ENCODE results near the gene PARD3B.

The PARD3B gene

GRCh38 chr2:205461678-205462665, 916.7 kb downstream of the PARD3B start:
- Mint-ChIP-seq H3K27ac (no peak overlapping the region), H3K4me1 (peaks cover 5% of the 10 kb centered on the region), H3K9me3 (no peaks in the 10 kb centered on the region)

DNA sequence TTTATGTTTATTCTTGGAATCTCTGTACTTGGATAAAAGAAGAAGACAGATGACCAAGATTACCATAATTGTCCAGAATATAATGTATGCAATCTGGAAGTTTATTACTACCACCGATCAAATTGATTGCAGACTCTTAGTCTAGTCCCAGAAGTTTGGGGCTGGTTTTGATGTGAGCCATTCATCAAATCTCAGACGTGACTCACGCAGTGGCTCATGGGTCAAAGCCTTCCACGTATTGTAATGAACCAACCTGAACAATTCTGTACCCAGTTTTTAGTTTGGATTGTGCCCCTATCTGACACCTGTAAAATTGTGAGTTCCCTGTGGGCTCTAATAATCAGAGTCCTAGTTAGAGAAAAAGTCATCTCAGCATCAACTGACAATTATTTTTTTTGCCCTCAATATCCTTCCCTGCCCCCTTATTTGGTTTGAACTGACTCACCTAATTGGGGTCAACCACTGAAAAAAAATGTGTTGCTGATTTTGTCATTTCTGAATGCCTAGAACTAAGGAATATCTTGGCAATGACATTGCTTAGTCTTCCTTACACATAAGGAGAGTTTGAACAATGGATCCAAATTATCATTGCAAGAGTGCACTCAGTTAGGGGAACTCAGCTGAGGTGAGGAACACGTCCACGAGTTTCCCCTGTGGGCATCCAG, 917.5 kb downstream of the PARD3B start:
- H3K4me3 Mint-ChIP-seq, result no peak overlapping the region
- no peak overlapping the region for H3K27ac Mint-ChIP-seq
- H3K27me3 Mint-ChIP-seq (ENCODE audit: low read depth), result no peaks in the 10 kb centered on the region
- TF ChIP-seq, protein P1, sequence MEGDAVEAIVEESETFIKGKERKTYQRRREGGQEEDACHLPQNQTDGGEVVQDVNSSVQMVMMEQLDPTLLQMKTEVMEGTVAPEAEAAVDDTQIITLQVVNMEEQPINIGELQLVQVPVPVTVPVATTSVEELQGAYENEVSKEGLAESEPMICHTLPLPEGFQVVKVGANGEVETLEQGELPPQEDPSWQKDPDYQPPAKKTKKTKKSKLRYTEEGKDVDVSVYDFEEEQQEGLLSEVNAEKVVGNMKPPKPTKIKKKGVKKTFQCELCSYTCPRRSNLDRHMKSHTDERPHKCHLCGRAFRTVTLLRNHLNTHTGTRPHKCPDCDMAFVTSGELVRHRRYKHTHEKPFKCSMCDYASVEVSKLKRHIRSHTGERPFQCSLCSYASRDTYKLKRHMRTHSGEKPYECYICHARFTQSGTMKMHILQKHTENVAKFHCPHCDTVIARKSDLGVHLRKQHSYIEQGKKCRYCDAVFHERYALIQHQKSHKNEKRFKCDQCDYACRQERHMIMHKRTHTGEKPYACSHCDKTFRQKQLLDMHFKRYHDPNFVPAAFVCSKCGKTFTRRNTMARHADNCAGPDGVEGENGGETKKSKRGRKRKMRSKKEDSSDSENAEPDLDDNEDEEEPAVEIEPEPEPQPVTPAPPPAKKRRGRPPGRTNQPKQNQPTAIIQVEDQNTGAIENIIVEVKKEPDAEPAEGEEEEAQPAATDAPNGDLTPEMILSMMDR (IDR thresholded peaks at IDR 0.05; ENCODE audit: unreplicated experiment in 3 of 3), result no peak
- no peaks in the 10 kb centered on the region for H3K9me3 Mint-ChIP-seq
- peaks cover 3% of the 10 kb centered on the region for H3K36me3 Mint-ChIP-seq (ENCODE audit: low read depth)
- H3K4me1 Mint-ChIP-seq, result peaks cover 5% of the 10 kb centered on the region

More at GRCh38 chr2:205461678-205462665, 916.7 kb downstream of the PARD3B start:
- H3K36me3 Mint-ChIP-seq (ENCODE audit: low read depth), result peaks cover 3% of the 10 kb centered on the region
- TF ChIP-seq, protein P1 (IDR thresholded peaks at IDR 0.05; ENCODE audit: unreplicated experiment in 3 of 3), result no peak
- H3K27me3 Mint-ChIP-seq (ENCODE audit: low read depth), result no peaks in the 10 kb centered on the region
- H3K4me3 Mint-ChIP-seq, result no peak overlapping the region

DNA sequence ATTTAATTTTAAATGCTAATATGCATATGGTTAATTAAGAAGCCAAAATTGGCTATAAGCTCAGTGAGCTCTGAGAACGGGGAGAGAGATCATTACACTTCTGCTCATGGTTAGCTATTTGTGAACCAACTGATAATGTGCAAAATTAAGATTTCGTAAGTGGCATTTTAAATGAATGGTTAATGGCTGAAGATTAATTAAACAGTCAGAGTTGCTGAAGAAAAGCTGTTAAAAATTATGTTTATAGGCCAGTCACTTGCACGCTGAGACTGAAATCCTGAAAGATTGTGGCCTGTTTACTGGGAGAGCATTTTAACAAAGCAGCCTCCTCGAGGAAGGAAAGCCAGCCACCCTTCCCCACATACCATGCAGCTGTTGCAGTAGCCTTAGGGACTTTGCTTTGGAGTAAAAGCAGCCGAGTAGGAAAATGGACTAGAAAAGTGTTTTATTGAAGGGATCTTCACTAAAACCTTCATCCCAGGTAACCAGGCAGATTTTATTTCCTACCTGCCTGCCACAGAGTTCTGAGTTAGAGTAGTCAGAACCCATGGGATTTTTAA, 918.3 kb downstream of the PARD3B start:
- no peak overlapping the region for H3K4me3 Mint-ChIP-seq
- H3K27me3 Mint-ChIP-seq (ENCODE audit: low read depth), result no peaks in the 10 kb centered on the region
- H3K36me3 Mint-ChIP-seq (ENCODE audit: low read depth), result no peaks in the 10 kb centered on the region
- TF ChIP-seq, protein P1 (IDR thresholded peaks at IDR 0.05; ENCODE audit: unreplicated experiment in 3 of 3), result no peak
- no peaks in the 10 kb centered on the region for H3K9me3 Mint-ChIP-seq
- peaks cover 5% of the 10 kb centered on the region for H3K4me1 Mint-ChIP-seq
- peak overlapping the region in 1 of 3 experiments; percentile 23 for H3K27ac Mint-ChIP-seq

GRCh38 chr2:205464681-205465080, 919.4 kb downstream of the PARD3B start:
- TF ChIP-seq, protein P1 (IDR thresholded peaks at IDR 0.05; ENCODE audit: unreplicated experiment in 3 of 3), result no peak
- no peaks in the 10 kb centered on the region for H3K9me3 Mint-ChIP-seq
- peaks cover 5% of the 10 kb centered on the region for H3K4me1 Mint-ChIP-seq
- no peaks in the 10 kb centered on the region for H3K36me3 Mint-ChIP-seq (ENCODE audit: low read depth)
- H3K4me3 Mint-ChIP-seq, result no peak overlapping the region
- H3K27ac Mint-ChIP-seq, result no peak overlapping the region
- H3K27me3 Mint-ChIP-seq (ENCODE audit: low read depth), result no peaks in the 10 kb centered on the region

DNA sequence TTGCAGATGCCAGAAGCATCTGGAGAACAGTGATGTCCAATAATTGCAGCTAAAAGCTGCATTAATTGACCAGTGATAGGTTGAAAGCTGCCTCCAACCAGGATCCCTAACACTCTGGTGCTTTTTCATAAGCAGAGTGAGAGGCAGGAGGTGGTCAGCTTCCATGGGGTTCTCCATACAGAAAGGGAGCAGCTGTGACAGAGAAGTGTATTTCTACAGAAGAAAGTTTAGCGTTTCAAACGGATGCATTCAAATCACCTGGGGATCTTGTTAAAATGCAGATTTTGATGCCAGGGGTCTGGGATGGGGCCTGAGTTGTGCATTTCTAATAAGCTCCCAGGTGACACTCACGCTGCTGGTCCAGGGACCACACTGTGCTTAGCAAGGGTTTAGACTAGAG, 920.5 kb downstream of the PARD3B start:
- TF ChIP-seq, protein P1 (IDR thresholded peaks at IDR 0.05; ENCODE audit: unreplicated experiment in 3 of 3), result no peak
- Mint-ChIP-seq H3K9me3 (no peaks in the 10 kb centered on the region), H3K4me1 (peaks cover 5% of the 10 kb centered on the region), H3K27me3 (ENCODE audit: low read depth) (no peaks in the 10 kb centered on the region), H3K4me3 (no peak overlapping the region), H3K36me3 (ENCODE audit: low read depth) (no peaks in the 10 kb centered on the region), H3K27ac (no peak overlapping the region)

Measured in nephron (organoid).